ENCODE measurements around the gene USP17L12.
"Not testable (repeated sequence)": the region's sequence is repeated elsewhere in the genome, so short reads cannot be mapped to it uniquely, and the experiment has no call there.

Gene USP17L12

GRCh38 chr4:9219852-9220251 is at the start of gene USP17L12:
Gene USP17L12, plus strand, starts transcription at chr4:9220152. Its CDS starts 0 bp downstream, at chr4:9220152.
- H3K4me1 Mint-ChIP-seq, H3K4me3 Mint-ChIP-seq, H3K36me3 Mint-ChIP-seq, H3K27me3 Mint-ChIP-seq, H3K9me3 Mint-ChIP-seq, H3K27ac Mint-ChIP-seq: not testable (repeated sequence)

GRCh38 chr4:9210357-9210756 is 9.6 kb upstream of the USP17L12 start, which contains the start of gene USP17L10:
Gene USP17L10, plus strand, starts transcription at chr4:9210657. Its CDS starts 0 bp downstream, at chr4:9210657.
- H3K27ac Mint-ChIP-seq, H3K27me3 Mint-ChIP-seq, H3K9me3 Mint-ChIP-seq, H3K4me3 Mint-ChIP-seq, H3K36me3 Mint-ChIP-seq, H3K4me1 Mint-ChIP-seq: not testable (repeated sequence)

GRCh38 chr4:9214701-9215100 is 5.3 kb upstream of the USP17L12 start:
- not testable (repeated sequence) for H3K9me3 Mint-ChIP-seq, H3K27me3 Mint-ChIP-seq, H3K36me3 Mint-ChIP-seq, H3K27ac Mint-ChIP-seq, H3K4me1 Mint-ChIP-seq, H3K4me3 Mint-ChIP-seq

- H3K4me1 Mint-ChIP-seq, H3K36me3 Mint-ChIP-seq, H3K9me3 Mint-ChIP-seq, H3K4me3 Mint-ChIP-seq, H3K27me3 Mint-ChIP-seq, H3K27ac Mint-ChIP-seq: not testable (repeated sequence)
Measured at GRCh38 chr4:9215105-9215504, 4.8 kb upstream of the USP17L12 start, which contains the start of gene USP17L11. Gene USP17L11, plus strand, starts transcription at chr4:9215405. Its CDS starts 0 bp downstream, at chr4:9215405.

GRCh38 chr4:9224596-9224995 is 4.6 kb downstream of the USP17L12 start, which contains the start of gene USP17L13:
Gene USP17L13, plus strand, starts transcription at chr4:9224896. Its CDS starts 0 bp downstream, at chr4:9224896.
- H3K27ac Mint-ChIP-seq, H3K9me3 Mint-ChIP-seq, H3K4me3 Mint-ChIP-seq, H3K4me1 Mint-ChIP-seq, H3K27me3 Mint-ChIP-seq, H3K36me3 Mint-ChIP-seq: not testable (repeated sequence)

- not testable (repeated sequence) for H3K4me1 Mint-ChIP-seq, H3K27me3 Mint-ChIP-seq, H3K36me3 Mint-ChIP-seq, H3K9me3 Mint-ChIP-seq, H3K27ac Mint-ChIP-seq, H3K4me3 Mint-ChIP-seq
Measured at GRCh38 chr4:9230249-9230648, 10.3 kb downstream of the USP17L12 start.

GRCh38 chr4:9234085-9234484 is 14.1 kb downstream of the USP17L12 start, which contains the start of gene USP17L15:
Gene USP17L15, plus strand, starts transcription at chr4:9234385. Its CDS starts 0 bp downstream, at chr4:9234385.
- not testable (repeated sequence) for H3K9me3 Mint-ChIP-seq, H3K4me3 Mint-ChIP-seq, H3K27ac Mint-ChIP-seq, H3K4me1 Mint-ChIP-seq, H3K27me3 Mint-ChIP-seq, H3K36me3 Mint-ChIP-seq

GRCh38 chr4:9238461-9238860 is 18.5 kb downstream of the USP17L12 start:
- H3K9me3 Mint-ChIP-seq, H3K27me3 Mint-ChIP-seq, H3K4me1 Mint-ChIP-seq, H3K4me3 Mint-ChIP-seq, H3K36me3 Mint-ChIP-seq, H3K27ac Mint-ChIP-seq: not testable (repeated sequence)

GRCh38 chr4:9243579-9243978 is 23.6 kb downstream of the USP17L12 start, which contains the start of gene USP17L17:
Gene USP17L17, plus strand, starts transcription at chr4:9243879. Its CDS starts 0 bp downstream, at chr4:9243879.
- H3K27me3 Mint-ChIP-seq, H3K9me3 Mint-ChIP-seq, H3K36me3 Mint-ChIP-seq, H3K4me1 Mint-ChIP-seq, H3K27ac Mint-ChIP-seq, H3K4me3 Mint-ChIP-seq: not testable (repeated sequence)

- H3K27me3 Mint-ChIP-seq, H3K4me3 Mint-ChIP-seq, H3K4me1 Mint-ChIP-seq, H3K27ac Mint-ChIP-seq, H3K9me3 Mint-ChIP-seq, H3K36me3 Mint-ChIP-seq: not testable (repeated sequence)
Measured at GRCh38 chr4:9247953-9248680, 28.2 kb downstream of the USP17L12 start, which contains the start of gene USP17L18. Gene USP17L18, plus strand, starts transcription at chr4:9248630. Its CDS starts 0 bp downstream, at chr4:9248630.

GRCh38 chr4:9253078-9253477 is 33.1 kb downstream of the USP17L12 start, which contains the start of gene USP17L19:
Gene USP17L19, plus strand, starts transcription at chr4:9253378. Its CDS starts 0 bp downstream, at chr4:9253378.
- not testable (repeated sequence) for H3K27me3 Mint-ChIP-seq, H3K4me1 Mint-ChIP-seq, H3K36me3 Mint-ChIP-seq, H3K27ac Mint-ChIP-seq, H3K9me3 Mint-ChIP-seq, H3K4me3 Mint-ChIP-seq

- H3K36me3 Mint-ChIP-seq, H3K27ac Mint-ChIP-seq, H3K9me3 Mint-ChIP-seq, H3K4me1 Mint-ChIP-seq, H3K27me3 Mint-ChIP-seq, H3K4me3 Mint-ChIP-seq: not testable (repeated sequence)
Measured at GRCh38 chr4:9257824-9258223, 37.9 kb downstream of the USP17L12 start, which contains the start of gene USP17L20. Gene USP17L20, plus strand, starts transcription at chr4:9258124. Its CDS starts 0 bp downstream, at chr4:9258124.

- not testable (repeated sequence) for H3K4me3 Mint-ChIP-seq, H3K36me3 Mint-ChIP-seq, H3K9me3 Mint-ChIP-seq, H3K27ac Mint-ChIP-seq, H3K27me3 Mint-ChIP-seq, H3K4me1 Mint-ChIP-seq
Measured at GRCh38 chr4:9262572-9262971, 42.6 kb downstream of the USP17L12 start, which contains the start of gene USP17L21. Gene USP17L21, plus strand, starts transcription at chr4:9262872. Its CDS starts 0 bp downstream, at chr4:9262872.

GRCh38 chr4:9267319-9267718 is 47.4 kb downstream of the USP17L12 start, which contains the start of gene USP17L22:
Gene USP17L22, plus strand, starts transcription at chr4:9267619. Its CDS starts 0 bp downstream, at chr4:9267619.
- H3K4me1 Mint-ChIP-seq, H3K4me3 Mint-ChIP-seq, H3K9me3 Mint-ChIP-seq, H3K36me3 Mint-ChIP-seq, H3K27ac Mint-ChIP-seq, H3K27me3 Mint-ChIP-seq: not testable (repeated sequence)
